GM19452 (cell line): Measurements from ENCODE around the gene NEIL1.
"Not testable (repeated sequence)": the region's sequence is repeated elsewhere in the genome, so short reads cannot be mapped to it uniquely, and the experiment has no call there.

Experiments used
- ATAC-seq: cut with Tn5 transposase; IDR thresholded peaks from one replicate; pipeline ENCODE4 v1.9.1; 2021; ENCODE audit not compliant: unreplicated experiment

NEIL1 gene

GRCh38 chr15:75371486-75371885 lies 24.6 kb downstream of the NEIL1 start:
- ATAC-seq, result no peak

GRCh38 chr15:75371901-75372688 lies 25.3 kb downstream of the NEIL1 start:
- ATAC-seq, result no peak

DNA sequence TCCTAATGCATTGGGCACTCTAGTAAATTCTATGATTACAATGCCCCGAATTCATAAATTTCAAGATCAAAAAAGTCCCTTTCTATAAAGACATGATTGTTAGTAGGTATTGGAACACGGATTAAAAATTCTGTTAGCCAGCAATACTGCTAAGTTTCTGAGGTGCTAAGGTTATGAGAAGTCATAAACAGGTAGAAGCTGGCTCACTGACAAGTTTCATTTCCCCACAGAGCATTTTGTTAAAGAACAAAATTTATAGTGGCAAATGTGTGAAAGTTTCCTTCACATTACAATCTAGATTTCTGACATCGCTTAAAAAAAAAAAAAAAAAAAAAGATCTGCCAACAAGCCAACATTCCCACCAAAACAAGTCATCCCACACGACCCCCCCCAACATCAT lies 33.9 kb downstream of the NEIL1 start:
- no peak for ATAC-seq

DNA sequence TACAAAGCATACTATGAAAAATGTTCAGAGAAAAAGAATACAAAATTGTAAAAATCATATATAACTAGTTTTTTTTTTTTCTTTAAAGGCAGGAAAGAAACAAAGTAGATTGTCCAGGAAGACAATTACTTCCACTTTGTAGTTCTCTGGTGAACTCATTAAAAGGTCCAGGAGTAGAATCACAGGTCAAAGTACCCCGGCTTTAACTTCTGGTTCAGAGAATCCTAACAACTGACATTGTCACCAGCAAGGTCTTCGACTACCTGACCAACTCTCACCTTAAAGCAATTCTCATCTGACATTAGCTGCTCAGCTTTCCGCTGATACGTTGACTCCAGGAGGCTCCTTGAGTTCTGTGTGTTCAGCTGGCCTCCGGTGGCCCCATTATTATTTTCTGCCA lies 37.1 kb downstream of the NEIL1 start:
- not testable (repeated sequence) for ATAC-seq

GRCh38 chr15:75389791-75390382 lies 43.0 kb downstream of the NEIL1 start:
- no peak for ATAC-seq

GRCh38 chr15:75397494-75397893 lies 50.7 kb downstream of the NEIL1 start:
- ATAC-seq, result no peak

DNA sequence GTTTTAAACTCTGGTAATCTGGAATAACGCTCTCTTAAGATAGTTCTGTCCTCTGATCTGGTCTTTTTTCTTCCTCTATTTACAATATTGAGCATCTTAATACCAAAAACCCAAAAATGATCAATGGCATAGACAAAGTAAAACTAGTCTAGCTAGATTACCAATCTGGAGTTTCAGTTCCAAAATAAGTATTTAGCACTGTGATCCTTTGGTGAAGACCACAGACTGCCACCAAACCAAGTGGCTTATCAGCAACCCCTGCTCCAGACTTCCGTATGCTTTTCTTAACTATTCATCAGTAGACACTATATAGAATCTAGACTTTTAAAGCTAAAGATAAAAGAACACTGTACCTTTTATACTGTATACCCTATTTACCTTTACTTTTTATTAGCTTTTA lies 57.1 kb downstream of the NEIL1 start:
- no peak for ATAC-seq
